ENCODE data around the gene OR52E6. TPM values are rescaled to one million over a fixed set of nuclear protein-coding genes. Genes with fewer than 3 reads are reported as not detected.

Gene OR52E6
- total RNA-seq, 1 donor from 2014 or later, result not detected

GRCh38 chr11:5803982-5804381 lies 37.7 kb downstream of the OR52E6 start:
- DNase-seq (ENCODE audit: low read depth in 2 of 2), result no peak

GRCh38 chr11:5796541-5796940 lies 45.2 kb downstream of the OR52E6 start:
- no peak for DNase-seq (ENCODE audit: low read depth in 2 of 2)

- DNase-seq (ENCODE audit: low read depth in 2 of 2), result no peak
Measured at GRCh38 chr11:5791165-5791564, 50.5 kb downstream of the OR52E6 start, which contains the start of gene OR52N1. OR52N1 (minus strand) TSS chr11:5791265; CDS start chr11:5788816, 2,449 bp downstream.

Other genes starting within 250 kb of the OR52E6 start
- gene TRIM6, start 245.3 kb downstream of the OR52E6 start, total RNA-seq, result 0.38 and 3.9 TPM in 2 replicates
- 8.0 and 8.1 TPM in 2 replicates for gene TRIM34, start 216.9 kb downstream of the OR52E6 start, total RNA-seq
- 44.7 and 59.7 TPM in 2 replicates for gene TRIM5, start 156.8 kb downstream of the OR52E6 start, total RNA-seq
- 60.6 and 85.6 TPM in 2 replicates for gene TRIM22, start 152.1 kb downstream of the OR52E6 start, total RNA-seq
- not detected in 2 replicates for gene OR56B1, start 105.4 kb downstream of the OR52E6 start, total RNA-seq
- not detected in 2 replicates for gene OR52N4, start 87.7 kb downstream of the OR52E6 start, total RNA-seq
- gene OR52N5, start 58.5 kb downstream of the OR52E6 start, total RNA-seq, result not detected in 2 replicates
- not detected in 2 replicates for gene OR52N1, start 50.6 kb downstream of the OR52E6 start, total RNA-seq
- gene OR52N2, start 33.0 kb downstream of the OR52E6 start, total RNA-seq, result not detected in 2 replicates
- not detected in 2 replicates for gene OR52E8, start 15.8 kb upstream of the OR52E6 start, total RNA-seq
- gene OR52E4, start 38.7 kb upstream of the OR52E6 start, total RNA-seq, result not detected in 2 replicates
- gene OR52E5, start 51.3 kb upstream of the OR52E6 start, total RNA-seq, result not detected in 2 replicates
- not detected in 2 replicates for gene OR56A3, start 100.4 kb upstream of the OR52E6 start, total RNA-seq
- gene OR56A5, start 126.6 kb upstream of the OR52E6 start, total RNA-seq, result not detected in 2 replicates
- gene OR52L1, start 145.1 kb upstream of the OR52E6 start, total RNA-seq, result not detected in 2 replicates
- not detected in 2 replicates for gene OR56A4, start 165.0 kb upstream of the OR52E6 start, total RNA-seq
- gene OR56A1, start 188.9 kb upstream of the OR52E6 start, total RNA-seq, result not detected in 2 replicates